ENCODE measurements around the gene MEGF8. TPM values are rescaled to one million over a fixed set of nuclear protein-coding genes. Genes with fewer than 3 reads are reported as not detected.

The MEGF8 gene
- total and polyA plus RNA-seq, 9 of the 15 experiments (the other 6 are each of a cell fraction or from before 2014, with no cell fraction given) = 0.28 to 13.1 (median 3.0) TPM

DNA sequence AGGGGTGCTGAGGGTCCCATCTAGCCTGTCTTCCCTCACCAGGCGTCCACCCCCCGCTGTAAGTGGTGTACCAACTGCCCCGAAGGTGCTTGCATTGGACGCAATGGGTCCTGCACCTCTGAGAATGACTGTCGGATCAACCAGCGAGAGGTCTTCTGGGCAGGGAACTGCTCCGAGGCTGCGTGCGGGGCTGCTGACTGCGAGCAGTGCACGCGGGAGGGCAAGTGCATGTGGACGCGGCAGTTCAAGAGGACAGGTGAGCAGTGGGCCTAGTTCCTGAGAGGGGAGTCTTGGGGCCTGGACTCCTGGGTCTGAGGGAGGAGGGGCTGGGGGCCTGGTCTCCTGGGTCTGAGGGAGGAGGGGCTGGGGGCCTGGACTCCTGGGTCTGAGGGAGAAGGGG lies 36.9 kb downstream of the MEGF8 start:
- ChIA-PET CTCF (ENCODE audit: low intra/inter-chr PET ratio) (no interaction called here), POLR2A (no interaction called here)
- Histone ChIP-seq H3K4me2 (ENCODE audit: insufficient read depth, low read length) (no peak overlapping the region), H3K4me1 (replicated peaks in 1 of 2; ENCODE audit: control insufficient read depth in 2 of 2, insufficient read depth in 2 of 2, low read length in 2 of 2) (peaks cover 0 to 17% of the 10 kb centered on the region in 2 experiments; a peak in 2 of 5 replicates), H3K79me2 (ENCODE audit: control insufficient read depth, insufficient read depth, low read length) (no peaks in the 10 kb centered on the region), H3K27me3 (ENCODE audit: control insufficient read depth in 2 of 2, insufficient read depth in 2 of 2, low read length in 2 of 2) (no peaks in the 10 kb centered on the region), H3K27ac (ENCODE audit: extremely low read depth, low read depth, low read length) (no peak overlapping the region), H3K36me3 (ENCODE audit: control insufficient read depth, insufficient read depth, low read length) (peaks cover 6% of the 10 kb centered on the region; the same call in 2 of the 3 replicates), H3K9me3 (replicated peaks; ENCODE audit: control insufficient read depth, insufficient read depth, low read depth, low read length) (peaks cover 2% of the 10 kb centered on the region; the same call in 1 of the 2 replicates), H4K20me1 (replicated peaks; ENCODE audit: control insufficient read depth, insufficient read depth, low read length) (no peaks in the 10 kb centered on the region), H3K9ac (ENCODE audit: insufficient read depth in 1 of 2, low read depth in 2 of 2, low read length in 2 of 2) (no peak overlapping the region), H3K9me1 (ENCODE audit: control insufficient read depth, insufficient read depth, low read length) (no peaks in the 10 kb centered on the region), H2AFZ (ENCODE audit: low read depth, low read length) (no peak overlapping the region), H3K4me3 (no peak overlapping the region)
- no peak for FAIRE-seq
- intact Hi-C loops (cut with micrococcal nuclease) (no loop called here), in situ Hi-C loops (cut with MboI) (no loop called here)
- WGBS (ENCODE audit: insufficient coverage, low coverage, missing lambda C conversion rate) = 84% methylated on average over 13 of the region's 14 CpGs
- DNase-seq (ENCODE audit: extremely low read depth in 1 of 4, low spot score in 3 of 4) = no peak
- TF ChIP-seq THRAP3 (IDR thresholded peaks at IDR 0.05; ENCODE audit: borderline replicate concordance) = no peak
- no peak for TF ChIP-seq SMARCA4 (IDR thresholded peaks at IDR 0.05)
- TF ChIP-seq, protein P1, sequence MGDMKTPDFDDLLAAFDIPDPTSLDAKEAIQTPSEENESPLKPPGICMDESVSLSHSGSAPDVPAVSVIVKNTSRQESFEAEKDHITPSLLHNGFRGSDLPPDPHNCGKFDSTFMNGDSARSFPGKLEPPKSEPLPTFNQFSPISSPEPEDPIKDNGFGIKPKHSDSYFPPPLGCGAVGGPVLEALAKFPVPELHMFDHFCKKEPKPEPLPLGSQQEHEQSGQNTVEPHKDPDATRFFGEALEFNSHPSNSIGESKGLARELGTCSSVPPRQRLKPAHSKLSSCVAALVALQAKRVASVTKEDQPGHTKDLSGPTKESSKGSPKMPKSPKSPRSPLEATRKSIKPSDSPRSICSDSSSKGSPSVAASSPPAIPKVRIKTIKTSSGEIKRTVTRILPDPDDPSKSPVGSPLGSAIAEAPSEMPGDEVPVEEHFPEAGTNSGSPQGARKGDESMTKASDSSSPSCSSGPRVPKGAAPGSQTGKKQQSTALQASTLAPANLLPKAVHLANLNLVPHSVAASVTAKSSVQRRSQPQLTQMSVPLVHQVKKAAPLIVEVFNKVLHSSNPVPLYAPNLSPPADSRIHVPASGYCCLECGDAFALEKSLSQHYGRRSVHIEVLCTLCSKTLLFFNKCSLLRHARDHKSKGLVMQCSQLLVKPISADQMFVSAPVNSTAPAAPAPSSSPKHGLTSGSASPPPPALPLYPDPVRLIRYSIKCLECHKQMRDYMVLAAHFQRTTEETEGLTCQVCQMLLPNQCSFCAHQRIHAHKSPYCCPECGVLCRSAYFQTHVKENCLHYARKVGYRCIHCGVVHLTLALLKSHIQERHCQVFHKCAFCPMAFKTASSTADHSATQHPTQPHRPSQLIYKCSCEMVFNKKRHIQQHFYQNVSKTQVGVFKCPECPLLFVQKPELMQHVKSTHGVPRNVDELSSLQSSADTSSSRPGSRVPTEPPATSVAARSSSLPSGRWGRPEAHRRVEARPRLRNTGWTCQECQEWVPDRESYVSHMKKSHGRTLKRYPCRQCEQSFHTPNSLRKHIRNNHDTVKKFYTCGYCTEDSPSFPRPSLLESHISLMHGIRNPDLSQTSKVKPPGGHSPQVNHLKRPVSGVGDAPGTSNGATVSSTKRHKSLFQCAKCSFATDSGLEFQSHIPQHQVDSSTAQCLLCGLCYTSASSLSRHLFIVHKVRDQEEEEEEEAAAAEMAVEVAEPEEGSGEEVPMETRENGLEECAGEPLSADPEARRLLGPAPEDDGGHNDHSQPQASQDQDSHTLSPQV (IDR thresholded peaks at IDR 0.05) = no peak
- no peak for TF ChIP-seq ID3 (CRISPR knock-in tag; IDR thresholded peaks at IDR 0.05)
- TF ChIP-seq ID3 (tag; IDR thresholded peaks at IDR 0.05) = no peak
- no peak for TF ChIP-seq SIN3B (IDR thresholded peaks at IDR 0.05; ENCODE audit: low read depth)
- no peak for TF ChIP-seq ELK1 (CRISPR knock-in tag; IDR thresholded peaks at IDR 0.05)
- TF ChIP-seq FOSL1 (tag; conservative IDR thresholded peaks at IDR 0.05) = no peak
- no peak for TF ChIP-seq RHOXF2B (CRISPR knock-in tag; conservative IDR thresholded peaks at IDR 0.05)
- no peak for TF ChIP-seq MYBL2 (IDR thresholded peaks at IDR 0.05; ENCODE audit: low read depth)
- TF ChIP-seq MYBL2 (CRISPR knock-in tag; IDR thresholded peaks at IDR 0.05; ENCODE audit: borderline replicate concordance) = no peak
- no peak for TF ChIP-seq ZNF668 (CRISPR knock-in tag; IDR thresholded peaks at IDR 0.05)
- no peak for TF ChIP-seq RBM25 (IDR thresholded peaks at IDR 0.05; ENCODE audit: low read depth, low read length, severe bottlenecking)
- ATAC-seq = no peak
- no TSS peak for BruUV-seq (replicated peaks)

Data from K562 (cell line).